ENCODE results near the gene PDZD7.

- TF ChIP-seq CTCF (IDR thresholded peaks at IDR 0.05; ENCODE audit: insufficient read depth, low read length) (peak; percentile 81), REST (IDR thresholded peaks at IDR 0.05; ENCODE audit: insufficient replicate concordance, low read depth) (no peak), POLR2AphosphoS5 (IDR thresholded peaks at IDR 0.05; ENCODE audit: low read depth) (no peak), SPI1 (IDR thresholded peaks at IDR 0.05; ENCODE audit: borderline replicate concordance, low read depth) (peak; percentile 22; the same call in 1 of the 2 replicates), GABPA (IDR thresholded peaks at IDR 0.05; ENCODE audit: low read depth) (no peak)
These were observed 29.4 kb upstream of the PDZD7 start for GRCh38 chr10:101060036-101060950.
